Lower leg skin (tissue), 4 donors: ENCODE results near the gene PUM2. TPM values are rescaled to one million over a fixed set of nuclear protein-coding genes. Genes with fewer than 3 reads are reported as not detected.

Experiments
- DNase-seq, 2 donors: peaks; one replicate each; pipeline ENCODE4 v3.0.0-alpha.2; 2019; ENCODE audit warnings: low spot score in 2 of 2
- H3K4me3 ChIP-seq: fragments of 200-600 bp; sonication (generic); 2 replicates; pipeline ENCODE4 v1.5.1; 2017; ENCODE audit warnings: mild to moderate bottlenecking, low read depth; ENCODE audit not compliant: poor library complexity, severe bottlenecking
- CTCF ChIP-seq, 3 donors: fragments of 450-650 bp; IDR thresholded peaks; one replicate each; pipeline ENCODE4 v1.5.1; 2016; ENCODE audit warnings: antibody characterized with exemption in 3 of 3, mild to moderate bottlenecking in 3 of 3, moderate library complexity in 2 of 3
- POLR2A ChIP-seq, 2 donors: fragments of 450-650 bp; IDR thresholded peaks; one replicate each; pipeline ENCODE4 v1.6.1; 2016 to 2017; ENCODE audit warnings: antibody characterized with exemption in 2 of 2, mild to moderate bottlenecking in 1 of 2, moderate library complexity in 1 of 2
- WGBS, 2 donors: methylation state at CpG; one replicate each; pipeline ENCODE4 v1.1.5; 2018; 5-methylcytosine and 5-hydroxymethylcytosine counted together
- intact Hi-C: fragments of 100-400 bp; cut with DNase I; formaldehyde crosslinking; loops from one replicate; pipeline ENCODE4 v1.15.0; 2023; ENCODE audit warnings: low total_unique reads
- total RNA-seq, 4 donors: library from RNA; depleted of rRNA; stranded (reverse); fragments of >200 nt; gene quantifications; one replicate each; pipeline ENCODE4 v1.1.0, GENCODE V29; 2016

PUM2 gene
- total RNA-seq, 4 donors from 2014 or later = 82.5 to 88.1 (median 84.8) TPM

GRCh38 chr2:20393986-20394385, 43.3 kb upstream of the PUM2 start:
- H3K4me3 ChIP-seq = no peak overlapping the region
- TF ChIP-seq POLR2A (IDR thresholded peaks at IDR 0.05) = no peak
- TF ChIP-seq CTCF (IDR thresholded peaks at IDR 0.05) = no peak
- WGBS, 2 donors = 89% methylated on average over 4 of the region's 4 CpGs
- DNase-seq = peak in 1 of 2 donors; percentile 68
- intact Hi-C loops = no loop called here

- DNase-seq = peak in 1 of 2 donors; percentile 80
- intact Hi-C loops = no loop called here
These were observed 41.5 kb upstream of the PUM2 start for GRCh38 chr2:20391951-20392699.

GRCh38 chr2:20390524-20391123, 40.0 kb upstream of the PUM2 start:
- intact Hi-C loops = no loop called here
- WGBS, 2 donors = 77 to 82% methylated on average over 7 of the region's 7 CpGs
- DNase-seq = no peak
- H3K4me3 ChIP-seq = no peak overlapping the region
- TF ChIP-seq CTCF (IDR thresholded peaks at IDR 0.05) (no peak), POLR2A (IDR thresholded peaks at IDR 0.05) (no peak)

More at GRCh38 chr2:20391951-20392699, 41.5 kb upstream of the PUM2 start:
- no peak for TF ChIP-seq CTCF (IDR thresholded peaks at IDR 0.05)
- TF ChIP-seq POLR2A (IDR thresholded peaks at IDR 0.05) = no peak
- H3K4me3 ChIP-seq = no peak overlapping the region
- 80 to 95% methylated on average over 6 to 8 of the region's 8 CpGs for WGBS, 2 donors

- intact Hi-C loops = no loop called here
- TF ChIP-seq CTCF (IDR thresholded peaks at IDR 0.05) = no peak
- no peak for TF ChIP-seq POLR2A (IDR thresholded peaks at IDR 0.05)
- no peak for DNase-seq
- no peak overlapping the region for H3K4me3 ChIP-seq
- WGBS, 2 donors = 55 to 61% methylated on average over 2 of the region's 2 CpGs
These were observed 34.3 kb upstream of the PUM2 start for GRCh38 chr2:20384953-20385352.

- no peak overlapping the region for H3K4me3 ChIP-seq
- no peak for DNase-seq
- intact Hi-C loops = no loop called here
- TF ChIP-seq CTCF (IDR thresholded peaks at IDR 0.05) = no peak
- no peak for TF ChIP-seq POLR2A (IDR thresholded peaks at IDR 0.05)
- 86 to 89% methylated on average over 9 of the region's 9 CpGs for WGBS, 2 donors
These were observed 32.5 kb upstream of the PUM2 start for GRCh38 chr2:20382965-20383810.
